Anterior cingulate cortex (tissue), 58 donors: ENCODE measurements around the gene PARD3B.

Experiments used
- DNase-seq, 58 donors: peaks; one replicate each; lab custom pipeline; 2025; lab: John Stamatoyannopoulos, UW

PARD3B gene

DNA sequence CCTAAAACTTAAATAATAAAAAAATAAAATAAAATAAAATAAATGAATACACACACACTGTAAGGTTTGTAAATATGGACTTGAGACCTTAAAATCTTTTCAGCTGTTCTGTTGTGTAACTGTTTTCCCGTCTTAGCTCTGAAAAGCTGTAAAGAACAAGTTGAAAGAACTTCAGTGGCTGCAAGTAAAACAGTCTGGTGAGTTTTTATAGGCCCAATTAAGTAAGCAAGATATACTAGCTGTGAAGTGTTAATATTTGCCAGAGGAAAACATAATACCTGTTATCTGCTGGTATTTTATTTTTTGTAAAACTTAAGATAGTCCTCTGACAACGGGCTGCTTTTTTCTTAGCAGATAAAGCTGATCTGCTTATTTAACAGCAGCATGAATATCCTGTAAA is 960.1 kb downstream of the PARD3B start:
- DNase-seq: no peak

DNA sequence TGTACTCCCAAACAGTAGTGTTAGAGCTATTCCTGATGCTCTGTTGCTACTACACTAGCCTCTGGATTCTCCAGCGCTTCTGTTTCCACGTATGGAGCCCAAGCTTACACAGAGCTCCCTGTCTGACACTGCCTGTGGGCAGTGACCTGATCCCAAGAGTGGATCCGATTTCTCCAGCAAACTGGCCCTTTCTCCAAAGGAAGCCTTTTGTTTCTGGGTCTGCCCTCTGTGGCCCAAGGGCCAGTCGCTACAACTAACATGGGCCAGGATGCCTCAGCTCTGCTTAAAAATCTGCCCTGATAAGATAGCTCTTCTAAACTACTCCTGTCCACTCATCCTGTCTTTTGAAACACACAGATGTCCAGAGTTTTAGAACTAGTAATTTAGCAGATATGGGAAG is 964.4 kb downstream of the PARD3B start:
- DNase-seq: no peak

DNA sequence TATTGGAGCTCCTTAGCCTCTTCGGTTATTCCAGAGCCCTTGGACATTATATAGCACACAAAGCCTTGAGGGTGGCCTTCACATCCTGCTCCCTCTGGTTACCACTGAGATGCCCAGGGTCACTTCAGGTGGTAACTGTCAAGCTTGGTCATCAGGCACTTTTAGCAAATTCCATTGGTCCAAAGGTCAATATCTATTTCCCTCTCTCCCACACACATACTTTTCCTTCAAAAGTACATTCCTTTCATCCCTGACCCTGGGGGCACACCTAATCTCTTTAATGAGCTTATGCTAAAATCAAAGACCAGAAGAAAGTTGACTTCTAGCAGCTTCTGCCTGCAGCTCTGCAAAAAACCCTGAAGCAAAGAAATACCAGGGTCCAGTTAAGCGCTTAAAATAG is 965.1 kb downstream of the PARD3B start:
- no peak for DNase-seq

DNA sequence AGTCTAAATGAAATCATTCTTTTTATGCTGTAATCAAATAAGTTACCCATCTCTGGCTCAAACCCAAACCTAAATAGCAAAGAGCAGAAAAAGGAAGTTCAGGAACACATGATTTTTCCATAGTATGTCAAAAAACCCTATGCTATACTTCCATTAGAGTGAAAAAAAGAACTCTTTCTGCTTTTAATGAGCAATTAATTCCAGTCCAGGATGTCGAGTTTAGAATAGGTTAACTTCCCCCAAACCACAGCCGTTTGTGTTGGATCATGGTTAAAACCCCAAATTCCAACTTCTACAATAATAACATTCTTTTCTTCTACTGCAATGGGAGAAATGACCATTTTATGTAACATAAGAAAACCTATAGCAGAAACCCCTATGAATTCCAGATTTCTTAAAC is 965.9 kb downstream of the PARD3B start:
- DNase-seq: no peak

DNA sequence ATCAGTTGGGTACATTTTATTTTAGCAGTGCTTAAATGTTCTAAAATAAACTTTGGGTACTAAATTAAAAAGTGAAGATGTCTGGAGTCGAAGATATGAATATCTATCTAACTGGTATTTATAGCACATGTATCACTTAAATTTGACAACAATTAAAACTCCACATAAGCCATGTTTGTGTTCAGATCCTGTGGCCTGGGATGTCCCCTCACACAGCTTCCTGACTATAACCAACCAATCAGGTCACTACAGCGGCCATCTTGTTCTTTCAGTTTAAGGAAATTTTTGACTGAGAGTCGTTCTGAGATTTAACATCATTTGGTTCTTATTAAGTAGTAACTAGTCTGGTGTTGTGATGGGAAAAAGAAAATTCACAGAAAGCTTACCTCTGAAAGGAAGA is 966.4 kb downstream of the PARD3B start:
- no peak for DNase-seq

DNA sequence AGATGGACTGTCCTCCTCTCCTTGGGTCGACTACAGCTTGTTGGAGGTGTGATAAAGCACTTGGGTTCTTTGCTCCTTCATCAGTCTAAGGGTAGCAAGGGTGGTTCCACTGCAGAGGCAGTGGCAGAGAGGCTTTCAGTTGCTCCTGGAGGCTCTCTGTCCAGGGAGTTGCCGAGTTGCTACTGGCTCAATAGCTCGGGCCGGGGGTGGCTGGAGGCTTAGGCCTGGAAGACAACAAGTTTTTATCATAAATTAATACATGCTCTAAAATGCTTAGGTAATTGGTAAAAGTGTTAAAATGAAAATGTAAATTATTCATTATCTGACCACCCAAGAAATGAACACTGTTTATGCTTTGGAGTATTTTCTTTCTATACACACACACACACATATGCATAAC is 975.0 kb downstream of the PARD3B start:
- DNase-seq: no peak

DNA sequence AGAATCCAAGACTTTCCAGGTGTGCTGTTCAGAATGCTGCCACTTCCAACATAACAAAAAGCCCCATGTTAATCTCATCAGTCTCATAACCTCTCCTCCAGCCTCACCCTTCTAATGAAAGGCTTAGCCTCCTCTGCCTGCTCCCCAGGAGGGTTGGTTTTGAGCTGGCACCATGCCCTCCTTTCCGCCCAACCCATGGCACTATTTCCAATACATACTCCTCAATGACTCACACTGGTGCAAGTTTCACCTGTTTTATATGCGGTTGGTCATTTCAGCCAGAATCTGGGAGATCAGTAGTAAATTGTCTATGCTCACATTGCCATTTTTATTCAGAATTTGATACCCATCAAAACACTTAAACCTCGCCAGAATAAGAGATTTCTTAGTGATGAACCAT is 979.4 kb downstream of the PARD3B start:
- DNase-seq: no peak

DNA sequence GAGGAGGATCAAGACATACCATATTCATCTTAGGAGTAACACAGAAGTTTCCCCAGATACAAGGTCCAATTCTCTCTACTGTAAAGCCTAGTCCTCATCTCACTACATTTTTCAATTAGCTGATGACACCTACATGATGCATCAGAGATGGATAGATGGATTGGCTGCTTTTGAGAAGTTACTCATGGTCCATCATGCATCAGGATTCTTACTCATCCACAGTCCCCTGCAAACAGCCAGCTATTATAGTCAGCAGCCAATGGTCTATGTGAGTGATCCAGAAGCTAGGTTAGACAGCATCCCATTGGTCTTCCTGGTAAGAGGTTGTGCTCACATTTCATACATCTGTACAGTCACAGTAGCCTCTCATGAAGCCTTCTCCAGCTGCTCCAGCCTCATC is 982.5 kb downstream of the PARD3B start:
- DNase-seq: no peak

DNA sequence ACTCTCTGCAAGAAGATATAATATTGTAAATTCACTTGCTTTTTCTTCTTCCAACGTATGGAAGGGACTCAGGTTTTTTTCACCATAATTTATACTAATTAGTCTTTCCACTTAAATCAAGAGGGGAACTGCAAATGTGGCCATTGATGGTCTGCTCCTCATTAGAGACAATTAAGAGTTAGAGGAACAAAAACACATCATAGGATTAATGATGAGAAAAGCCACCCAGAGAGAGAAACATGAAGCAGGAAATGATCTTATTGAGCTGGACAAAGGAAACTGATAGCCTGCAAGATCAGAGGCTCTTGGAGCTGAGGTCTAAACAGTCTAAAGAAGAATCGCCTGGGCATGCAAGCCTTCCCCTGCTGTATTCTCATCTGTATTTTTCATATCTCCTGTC is 985.8 kb downstream of the PARD3B start:
- no peak for DNase-seq

DNA sequence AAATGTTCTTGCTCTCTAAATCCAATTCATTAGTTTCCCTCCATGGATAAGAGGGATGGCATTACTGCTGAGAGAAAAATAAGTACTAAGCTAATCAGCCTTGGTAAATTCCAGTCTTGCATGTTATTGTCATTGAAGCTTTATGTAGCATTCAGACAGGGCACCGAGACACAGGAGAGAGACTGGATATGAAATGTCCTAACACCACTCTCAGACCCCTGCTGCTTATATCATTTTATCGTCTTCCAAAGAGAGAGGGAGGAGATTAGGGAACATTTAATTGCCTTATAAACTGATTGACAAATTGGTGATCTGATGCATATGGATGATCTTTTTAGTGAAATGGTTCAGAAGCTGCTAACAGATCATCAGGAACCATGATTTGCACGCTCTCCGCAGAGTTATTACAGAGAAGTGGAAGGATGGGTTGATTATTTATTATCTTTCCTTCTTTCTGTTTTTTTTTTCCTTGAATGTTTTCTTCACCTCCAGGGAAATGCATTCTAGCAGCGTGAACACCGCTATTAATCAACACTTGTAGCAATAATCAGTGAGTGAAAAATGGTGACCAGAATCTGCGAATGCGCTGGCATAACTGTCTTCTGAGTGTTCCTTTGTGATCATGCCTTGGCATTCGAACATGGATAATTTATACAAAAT is 986.3 kb downstream of the PARD3B start:
- no peak for DNase-seq

DNA sequence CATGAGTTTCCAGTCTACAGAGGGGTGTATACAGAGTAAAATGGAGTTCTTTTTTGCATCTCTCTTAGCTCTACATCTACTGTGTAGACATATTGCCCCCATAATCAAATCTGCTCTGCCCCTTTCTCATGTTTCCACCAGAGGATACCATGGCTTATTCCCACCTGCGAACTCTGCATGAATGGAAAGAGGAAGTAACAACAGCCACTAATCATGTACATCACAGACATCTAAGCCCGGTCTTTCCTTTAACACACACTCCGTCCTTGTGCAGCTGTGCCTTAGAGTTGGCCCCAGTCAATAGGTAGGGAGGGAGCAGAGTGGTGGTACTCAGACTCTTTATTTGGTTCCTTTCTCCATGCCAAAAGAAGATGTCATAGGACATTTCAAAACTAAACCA is 989.7 kb downstream of the PARD3B start:
- no peak for DNase-seq

DNA sequence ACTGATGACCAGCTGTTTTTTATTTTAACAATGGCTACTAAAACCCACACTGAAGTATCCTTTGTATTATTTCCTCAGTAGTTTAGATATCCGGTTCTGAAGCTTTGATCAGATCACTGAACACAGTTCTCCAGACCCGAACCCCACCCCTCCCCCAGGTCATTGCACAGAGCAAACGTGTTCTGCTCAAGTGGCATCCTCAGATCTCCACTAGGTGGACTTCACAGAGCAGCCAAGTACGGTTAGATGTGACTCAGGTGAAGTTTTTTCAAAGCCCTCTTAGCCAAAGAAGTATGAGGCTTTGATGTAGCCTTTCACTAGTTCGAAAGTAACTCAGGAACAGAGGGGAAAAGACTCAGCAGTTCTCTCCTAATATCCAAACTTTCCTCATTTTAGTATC is 994.3 kb downstream of the PARD3B start:
- no peak for DNase-seq

DNA sequence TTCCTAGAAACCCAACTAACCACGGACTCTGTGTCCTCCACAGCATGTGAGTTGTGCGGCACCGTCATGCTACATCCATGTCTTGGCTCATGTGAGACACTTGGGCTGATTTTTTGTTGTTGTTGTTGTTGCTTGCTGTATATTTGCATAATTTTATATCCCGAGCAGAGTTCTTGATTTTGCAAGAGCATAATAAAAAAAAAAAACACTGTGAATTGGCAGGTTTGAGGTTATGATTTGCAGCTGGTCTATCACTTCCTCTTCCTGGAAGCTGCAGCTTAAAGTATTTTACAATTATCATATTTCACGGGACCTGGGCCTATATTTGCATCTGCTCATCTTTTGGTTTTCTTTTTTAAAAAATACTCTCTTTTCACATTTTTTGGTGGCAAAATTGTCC is 994.8 kb downstream of the PARD3B start:
- DNase-seq: no peak

DNA sequence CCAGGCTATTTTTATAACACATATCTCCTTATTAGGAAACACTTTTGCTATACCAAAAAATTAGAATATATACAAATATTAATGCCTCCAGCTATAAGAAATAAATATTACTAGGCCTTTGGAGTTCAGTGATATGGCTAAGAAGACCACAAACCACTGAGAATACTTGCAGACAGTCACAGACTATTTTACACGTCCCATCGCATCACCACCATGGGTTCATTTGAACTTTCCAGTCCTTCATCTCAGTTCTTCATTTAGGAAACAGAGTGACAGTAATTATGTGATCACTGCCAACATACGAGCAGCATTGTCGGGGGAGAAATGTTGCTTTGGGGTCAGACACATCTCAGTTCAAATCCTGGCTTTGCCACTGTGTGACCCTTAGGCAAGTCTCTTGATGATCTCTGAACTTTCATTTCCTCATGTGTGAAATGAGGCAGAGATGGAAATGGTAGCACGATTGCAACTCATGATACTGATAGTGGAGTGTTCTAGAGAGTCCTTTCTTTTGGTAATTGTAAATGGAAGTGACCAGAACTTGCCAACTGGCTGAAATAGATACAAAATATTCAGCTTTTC is 998.1 kb downstream of the PARD3B start:
- peak in 1 of 58 donors; percentile 8 for DNase-seq

DNA sequence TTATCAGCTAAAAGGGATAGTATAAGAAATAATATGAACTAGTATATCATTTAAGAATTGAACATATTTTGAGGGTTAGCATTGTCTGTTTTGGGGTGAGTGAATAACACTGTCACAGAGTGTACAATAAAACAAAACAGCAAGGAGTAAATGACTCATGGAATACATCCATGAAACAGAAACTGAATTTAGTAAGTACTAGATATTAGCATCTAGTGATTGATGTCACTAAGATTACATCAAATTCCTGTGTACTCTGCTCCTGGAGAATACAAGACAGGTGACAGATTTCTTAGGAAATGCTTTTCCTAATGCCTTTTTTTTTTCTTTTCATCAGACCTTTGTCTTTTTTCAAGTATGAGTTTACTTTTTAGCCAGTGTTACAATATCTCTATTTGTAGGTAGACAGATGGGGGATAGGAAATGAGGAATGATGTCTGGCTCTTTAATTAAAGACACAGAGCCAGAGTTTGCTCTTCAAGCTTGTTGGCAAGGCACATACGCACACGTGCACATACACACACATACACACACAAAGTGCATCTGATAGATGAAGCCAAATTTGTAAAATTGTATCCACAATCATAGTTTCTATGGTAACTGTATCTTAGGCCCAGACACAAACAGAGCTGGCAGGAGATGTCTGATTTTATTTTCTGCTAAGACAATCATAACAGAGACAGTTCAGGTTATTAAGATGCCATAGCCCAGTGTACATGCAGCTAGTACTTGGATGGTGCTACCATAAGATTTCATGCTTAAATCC is 998.8 kb downstream of the PARD3B start:
- DNase-seq: no peak

DNA sequence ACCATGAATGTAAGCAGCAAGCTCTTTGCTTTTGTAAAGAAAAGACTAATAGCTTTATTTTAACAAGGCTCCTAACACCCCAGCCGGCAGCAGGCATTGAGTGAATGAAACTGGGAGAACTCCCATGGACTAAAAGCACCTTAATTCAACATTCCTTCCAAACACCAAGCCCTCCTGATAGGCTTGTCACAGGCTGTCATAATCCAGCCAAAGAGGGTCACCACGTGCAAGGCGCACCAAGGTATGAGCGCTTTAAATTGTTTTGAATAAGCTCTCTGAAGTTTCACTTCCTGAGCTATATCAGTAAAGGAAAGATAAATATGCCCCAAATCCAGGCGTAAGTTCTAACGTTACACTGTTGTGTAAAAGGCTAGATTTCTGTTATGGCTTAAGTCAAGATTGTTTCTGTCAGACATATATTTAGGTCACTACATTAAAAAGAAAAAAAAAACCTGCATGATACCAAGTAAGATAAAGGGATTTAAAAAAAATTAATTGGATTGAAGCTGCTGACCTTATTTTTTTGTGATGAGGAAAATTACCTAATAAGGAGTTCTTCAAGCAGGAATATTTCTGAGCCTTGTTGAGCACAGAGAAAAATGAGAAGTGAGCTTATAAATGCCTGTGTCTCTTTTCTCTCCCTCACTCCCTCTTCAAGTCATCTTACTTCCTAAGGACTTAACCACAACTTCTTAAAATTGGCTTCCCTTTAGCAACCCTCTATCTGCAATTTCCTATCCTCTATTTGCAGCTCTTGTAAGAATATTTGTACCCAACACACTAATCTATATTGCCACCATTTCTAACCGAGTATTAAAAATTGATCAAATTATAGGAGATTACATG is 1000.9 kb downstream of the PARD3B start:
- DNase-seq: no peak

DNA sequence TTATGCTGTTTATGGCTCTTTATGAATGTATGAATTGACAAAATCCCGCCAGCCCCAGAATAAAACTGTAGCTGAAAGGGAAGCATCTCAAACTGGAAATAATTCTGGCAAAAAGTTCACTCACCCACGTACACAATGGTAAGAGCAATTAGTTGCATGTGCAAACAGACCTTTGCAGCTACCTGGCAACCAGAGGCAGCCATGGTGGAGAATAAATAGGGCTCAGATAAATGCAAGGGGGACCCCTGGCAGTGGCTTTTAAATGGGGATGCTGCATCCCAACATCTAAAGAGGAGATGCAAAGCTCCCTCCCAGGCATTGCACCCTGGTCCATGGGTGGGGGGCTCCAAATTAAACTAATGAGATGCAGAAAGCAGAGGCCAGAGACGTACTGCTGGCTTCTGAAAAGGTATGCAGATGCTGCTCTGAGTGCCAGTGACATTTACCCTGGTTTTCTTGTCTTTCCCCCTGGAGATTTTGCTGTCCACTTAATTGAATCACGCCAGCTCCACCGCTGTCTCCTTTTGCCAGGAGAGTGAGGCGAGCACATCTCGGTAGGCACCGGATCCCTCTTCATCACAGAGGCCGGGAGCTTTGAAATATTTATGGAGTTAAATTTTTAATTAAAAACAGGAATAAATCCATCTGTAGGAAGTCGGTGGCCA is 1010.4 kb downstream of the PARD3B start:
- DNase-seq: no peak

DNA sequence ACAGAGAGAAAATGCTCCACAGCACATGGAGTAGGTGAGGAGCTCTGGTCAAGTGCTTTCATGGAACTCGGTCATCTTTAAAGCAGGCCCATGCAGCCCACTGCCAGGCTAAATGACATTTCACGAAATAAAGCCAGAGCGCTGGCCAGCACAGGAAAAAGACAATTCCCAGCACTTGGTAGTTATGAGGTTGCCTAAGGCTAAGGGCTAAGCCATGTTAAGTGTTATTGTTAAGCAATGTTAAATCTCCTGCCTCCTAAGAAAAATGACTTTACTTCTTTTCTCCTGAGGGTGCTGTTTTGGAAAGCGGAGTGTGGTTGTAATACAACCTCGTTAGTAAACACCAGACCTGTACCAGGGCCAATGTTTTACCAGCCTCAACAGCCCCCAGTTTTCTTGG is 1011.1 kb downstream of the PARD3B start:
- DNase-seq: no peak

DNA sequence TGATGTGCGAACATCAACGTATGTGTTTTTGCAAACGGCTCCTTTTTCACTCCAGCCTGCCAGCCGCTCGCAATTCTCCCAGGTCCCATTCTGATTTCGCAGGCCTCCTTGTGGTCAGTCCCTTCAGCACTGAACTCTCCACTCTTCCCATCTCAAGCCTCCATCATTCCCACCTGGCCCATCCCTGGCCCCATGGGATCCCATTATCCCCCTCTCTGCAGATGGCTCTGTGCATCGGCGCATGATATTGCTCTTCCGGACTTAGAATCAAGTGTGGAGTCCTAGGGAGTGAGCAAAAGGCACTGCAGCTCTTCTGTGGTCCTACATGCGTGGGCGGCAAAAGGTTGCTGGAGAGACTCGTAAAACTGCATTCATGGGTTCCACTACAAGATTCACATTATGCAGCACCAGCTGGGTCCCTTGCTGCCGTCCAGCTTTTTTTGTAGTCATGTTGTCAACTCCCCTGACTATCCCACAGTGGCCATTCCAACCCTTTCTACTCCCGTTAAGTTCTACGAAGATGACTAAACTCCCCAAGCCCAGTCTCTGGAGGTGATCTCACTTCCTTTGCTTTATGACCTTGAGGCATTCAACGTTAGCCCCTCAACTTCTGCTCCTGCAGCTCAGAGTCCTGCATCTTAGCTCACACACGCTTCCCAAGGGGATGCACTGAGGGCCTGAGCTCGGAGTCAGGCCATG is 1011.7 kb downstream of the PARD3B start:
- DNase-seq: no peak

DNA sequence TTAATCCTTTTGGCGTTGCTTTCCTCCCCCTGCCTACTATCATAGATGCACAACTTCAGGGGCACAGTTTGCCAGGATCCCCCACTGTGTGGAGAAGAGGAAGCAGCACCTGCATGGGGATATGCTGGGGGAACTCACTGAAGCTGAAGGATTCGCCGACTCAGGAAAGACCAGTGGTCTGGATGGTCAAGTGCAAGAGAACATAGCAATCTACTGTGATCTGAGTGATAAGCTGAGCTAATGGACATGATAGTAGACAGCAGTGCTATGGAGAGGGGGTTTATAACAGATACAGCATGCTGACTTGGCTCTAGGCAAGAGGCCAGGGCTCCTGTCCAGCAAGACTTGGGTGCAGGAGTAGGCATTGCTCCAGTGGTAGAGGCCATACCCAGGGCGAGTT is 1012.6 kb downstream of the PARD3B start:
- DNase-seq: no peak
